Spleen (tissue), 11 donors: ENCODE results near the gene TRMT1. TPM values are rescaled to one million over a fixed set of nuclear protein-coding genes. Genes with fewer than 3 reads are reported as not detected.

Source experiments
- DNase-seq: peaks from one replicate; pipeline ENCODE4 v3.0.0-alpha.2; 2020
- H3K27ac ChIP-seq, 8 donors: fragments of 200-600 bp; sonication (generic) in 7 of 8; 1 replicate in 4 of 8; 2 replicates in 4 of 8; pipeline versions ENCODE4 v1.5.0 to v1.8.0; 2016 to 2021; ENCODE audit warnings: inconsistent platforms in 4 of 8, mild to moderate bottlenecking in 4 of 8, moderate library complexity in 1 of 8
- H3K27me3 ChIP-seq, 7 donors: fragments of 200-600 bp; sonication (generic) in 6 of 7; replicated peaks in 1 of 7; 1 replicate in 4 of 7; 2 replicates in 3 of 7; pipeline versions ENCODE4 v1.5.0 to v1.8.0; 2016 to 2021; ENCODE audit warnings: inconsistent platforms in 3 of 7, mild to moderate bottlenecking in 1 of 7
- H3K36me3 ChIP-seq, 6 donors: fragments of 200-600 bp; sonication (generic) in 5 of 6; 1 replicate in 4 of 6; 2 replicates in 2 of 6; pipeline versions ENCODE4 v1.5.0 to v1.8.0; 2016 to 2021; ENCODE audit warnings: inconsistent platforms in 2 of 6
- H3K4me1 ChIP-seq, 6 donors: fragments of 200-600 bp; sonication (generic) in 5 of 6; 1 replicate in 3 of 6; 2 replicates in 3 of 6; pipeline versions ENCODE4 v1.5.0 to v1.8.0; 2016 to 2021; ENCODE audit warnings: inconsistent platforms in 3 of 6
- H3K4me3 ChIP-seq, 8 donors: fragments of 200-600 bp; sonication (generic) in 7 of 8; 1 replicate in 4 of 8; 2 replicates in 4 of 8; pipeline versions ENCODE4 v1.5.0 to v1.8.0; 2016 to 2021; ENCODE audit warnings: inconsistent platforms in 4 of 8, mild to moderate bottlenecking in 4 of 8, moderate library complexity in 2 of 8
- H3K9me3 ChIP-seq, 8 donors: fragments of 200-600 bp; sonication (generic) in 7 of 8; 1 replicate in 4 of 8; 2 replicates in 4 of 8; pipeline versions ENCODE4 v1.5.0 to v1.8.0; 2016 to 2021; ENCODE audit warnings: inconsistent platforms in 4 of 8
- POLR2A ChIP-seq, 3 donors: fragments of 450-650 bp; IDR thresholded peaks; one replicate each; pipeline ENCODE4 v1.5.1; 2017; ENCODE audit warnings: antibody characterized with exemption in 3 of 3, mild to moderate bottlenecking in 1 of 3
- POLR2AphosphoS5 ChIP-seq, 3 donors: sonication (generic); formaldehyde crosslinking; IDR thresholded peaks; one replicate each; pipeline ENCODE4 v1.5.1; 2017; ENCODE audit warnings: antibody characterized with exemption in 3 of 3
- WGBS, 5 donors: extraction: QIAGEN DNeasy Blood & Tissue Kit in 3 of 5; methylation state at CpG; one replicate each; pipeline versions ENCODE4 v1.1.5 to v1.1.7; 2013 to 2018; 5-methylcytosine and 5-hydroxymethylcytosine counted together
- intact Hi-C: fragments of 100-400 bp; cut with DNase I; formaldehyde crosslinking; loops from one replicate; pipeline ENCODE4 v1.15.0; 2023; ENCODE audit warnings: low total_unique reads
- polyA plus RNA-seq, 3 donors: library from polyadenylated mRNA; stranded (reverse); fragments of 200-250 nt; gene quantifications; one replicate each; pipeline ENCODE4 v1.2.1, GENCODE V29; 2013
- total RNA-seq, 7 donors: library from RNA; depleted of rRNA in 3 of 7; stranded (reverse); fragments of >200 nt in 3 of 7; fragmentation: NEBNext Ultra II Directional in 4 of 7; extraction: Animal tissue kit (Norgen Biotek cat#: 25700) in 4 of 7; gene quantifications; one replicate each; pipeline versions ENCODE4 v1.1.0 to v1.2.1, GENCODE V29; 2016 to 2021
- TF ChIP-seq, protein P1 (sequence below), 11 experiments: fragments of 200-600 bp in 7 of 11; fragments of 450-650 bp in 4 of 11; sonication (generic) in 4 of 11; IDR thresholded peaks in 8 of 11; conservative IDR thresholded peaks in 3 of 11; 1 replicate in 7 of 11; 2 replicates in 4 of 11; pipeline versions ENCODE4 v1.4.0 to v1.8.0; 2016 to 2021; ENCODE audit warnings: antibody characterized with exemption in 11 of 11, inconsistent platforms in 4 of 11, mild to moderate bottlenecking in 1 of 11
- donor health status: healthy with polysubstance abuse.
- donor health status: DM: no; HTN: no; CAD: no; lungs with moderate emphysema.
- donor health status: DM: no; HTN: no; CAD: no.
- donor health status: Bipolar disorder and iron deficiency.
- donor health status: healthy.
- donor health status: DM: no; HTN: no; CAD: no.
- donor health status: DM: yes; HTN: yes; CAD: no.

Gene TRMT1
- total and polyA plus RNA-seq, 10 donors = 27.7 to 109 (median 47.3) TPM

DNA sequence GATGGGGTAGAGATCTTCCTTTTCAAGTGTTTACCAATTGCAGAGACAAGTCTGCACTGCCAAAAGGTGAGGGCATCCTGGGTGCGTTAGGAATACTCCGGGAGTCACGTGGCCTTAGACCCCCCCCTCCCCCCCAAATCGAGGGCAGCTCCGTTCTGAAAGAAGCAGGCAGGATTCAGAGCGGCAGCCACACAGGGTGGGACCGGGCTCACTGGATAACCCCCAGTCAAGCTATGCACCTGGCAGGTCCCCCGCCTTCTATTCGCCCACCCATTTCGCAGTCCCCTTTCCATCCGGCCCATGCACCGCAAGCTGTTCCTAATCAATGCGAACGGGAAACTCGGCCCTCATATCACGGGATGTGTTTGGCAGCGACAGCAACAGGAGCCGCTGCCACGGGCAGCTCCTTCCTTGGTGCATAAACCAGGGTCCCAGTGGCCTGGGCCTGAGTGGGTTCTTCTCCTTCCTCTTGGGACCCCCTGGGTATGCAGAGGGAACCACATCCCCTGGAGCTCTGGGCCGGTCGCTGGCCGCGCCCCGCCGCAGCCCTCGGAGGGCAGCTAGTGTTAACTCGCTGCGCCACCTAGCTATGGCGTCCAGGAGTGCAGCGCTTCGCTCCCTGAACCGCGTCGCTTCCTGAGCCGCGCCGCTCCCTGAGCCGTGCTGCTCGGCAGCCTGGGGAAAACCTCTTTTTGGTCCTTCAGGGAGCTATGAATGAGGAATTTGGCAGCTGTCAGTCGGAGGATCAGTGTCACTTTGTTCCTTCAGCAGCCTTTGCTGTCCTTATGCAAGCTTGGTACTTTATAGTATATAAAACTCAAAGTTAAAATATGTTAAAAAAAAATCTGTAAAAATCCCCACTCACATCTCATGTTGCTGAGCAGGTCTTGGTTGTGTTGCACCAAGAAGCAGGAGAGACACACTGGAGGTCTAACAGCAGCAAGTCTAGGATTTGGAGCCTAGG is 55.3 kb downstream of the TRMT1 start:
- intact Hi-C loops = loop anchor here (5.0 kb wide), 1 partner anchor 84 kb away; no protein-coding TSS in a partner anchor
- Histone ChIP-seq H3K36me3 (no peaks in the 10 kb centered on the region), H3K9me3 (no peaks in the 10 kb centered on the region), H3K27me3 (peaks cover 0 to 27% (median 0%) of the 10 kb centered on the region in 7 donors), H3K4me3 (peak overlapping the region; percentile 18 to 73 (median 44)), H3K4me1 (peaks cover 8 to 49% (median 24%) of the 10 kb centered on the region in 6 donors), H3K27ac (peak overlapping the region in 4 of 8 donors; percentile 30 to 52 (median 42))
- TF ChIP-seq POLR2A (IDR thresholded peaks at IDR 0.05) = no peak
- peak; percentile 47 to 75 (median 74) for TF ChIP-seq POLR2AphosphoS5 (IDR thresholded peaks at IDR 0.05)
- TF ChIP-seq, protein P1, sequence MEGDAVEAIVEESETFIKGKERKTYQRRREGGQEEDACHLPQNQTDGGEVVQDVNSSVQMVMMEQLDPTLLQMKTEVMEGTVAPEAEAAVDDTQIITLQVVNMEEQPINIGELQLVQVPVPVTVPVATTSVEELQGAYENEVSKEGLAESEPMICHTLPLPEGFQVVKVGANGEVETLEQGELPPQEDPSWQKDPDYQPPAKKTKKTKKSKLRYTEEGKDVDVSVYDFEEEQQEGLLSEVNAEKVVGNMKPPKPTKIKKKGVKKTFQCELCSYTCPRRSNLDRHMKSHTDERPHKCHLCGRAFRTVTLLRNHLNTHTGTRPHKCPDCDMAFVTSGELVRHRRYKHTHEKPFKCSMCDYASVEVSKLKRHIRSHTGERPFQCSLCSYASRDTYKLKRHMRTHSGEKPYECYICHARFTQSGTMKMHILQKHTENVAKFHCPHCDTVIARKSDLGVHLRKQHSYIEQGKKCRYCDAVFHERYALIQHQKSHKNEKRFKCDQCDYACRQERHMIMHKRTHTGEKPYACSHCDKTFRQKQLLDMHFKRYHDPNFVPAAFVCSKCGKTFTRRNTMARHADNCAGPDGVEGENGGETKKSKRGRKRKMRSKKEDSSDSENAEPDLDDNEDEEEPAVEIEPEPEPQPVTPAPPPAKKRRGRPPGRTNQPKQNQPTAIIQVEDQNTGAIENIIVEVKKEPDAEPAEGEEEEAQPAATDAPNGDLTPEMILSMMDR (IDR thresholded peaks at IDR 0.05 in 8 of 11, conservative IDR thresholded peaks at IDR 0.05 in 3 of 11) = peak; percentile 90 to 99 (median 97)
- WGBS, 5 donors = 0 to 6% (median 1%) methylated on average over 23 to 40 of the region's 40 CpGs
- peak; percentile 95 for DNase-seq

DNA sequence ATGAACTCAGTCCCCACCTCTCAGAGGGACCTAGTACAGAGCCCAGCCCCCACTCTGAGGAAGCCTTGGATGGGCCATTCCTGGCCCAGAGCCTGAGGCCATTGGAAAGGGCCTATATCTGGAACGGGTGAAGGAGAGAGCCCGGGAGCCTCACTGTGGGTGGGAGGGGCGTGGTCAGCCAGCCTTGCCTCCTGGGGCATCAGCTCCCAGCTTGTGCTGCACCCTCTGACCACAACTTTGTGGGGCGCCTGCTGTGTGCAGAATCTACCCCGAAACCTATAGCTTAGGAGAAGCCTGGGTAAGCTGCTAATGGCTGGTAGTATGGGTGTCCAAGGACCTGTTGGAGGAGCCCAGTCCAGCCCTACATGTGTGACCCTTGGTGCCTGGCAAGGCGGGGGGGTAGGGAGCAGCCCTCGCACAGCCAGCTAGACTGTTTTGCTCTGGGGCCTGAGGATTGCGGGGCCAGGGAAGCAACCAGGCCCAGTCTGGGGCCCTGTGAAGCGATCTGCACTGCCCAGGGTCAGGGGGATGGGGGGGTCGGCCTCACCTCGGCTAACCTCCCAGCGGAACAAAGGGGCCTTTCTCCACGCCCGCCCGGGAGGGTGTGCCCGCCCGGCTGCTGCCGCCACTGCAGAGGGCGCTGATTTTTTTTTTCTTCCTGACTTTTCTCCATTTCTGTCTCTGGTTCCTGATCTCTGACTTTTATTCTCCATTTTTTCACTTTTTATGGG is 56.1 kb downstream of the TRMT1 start:
- peak overlapping the region in 5 of 8 donors; percentile 5 to 52 (median 30) for H3K27ac ChIP-seq
- peak overlapping the region in 5 of 8 donors; percentile 36 to 73 (median 46) for H3K4me3 ChIP-seq
- H3K36me3 ChIP-seq = no peaks in the 10 kb centered on the region
- intact Hi-C loops = loop anchor here (5.0 kb wide), 1 partner anchor 83 kb away; no protein-coding TSS in a partner anchor
- 32 to 47% (median 37%) methylated on average over 16 to 19 of the region's 19 CpGs for WGBS, 5 donors
- no peak for DNase-seq
- TF ChIP-seq POLR2A (IDR thresholded peaks at IDR 0.05) (no peak), POLR2AphosphoS5 (IDR thresholded peaks at IDR 0.05) (no peak)
- TF ChIP-seq, protein P1 (IDR thresholded peaks at IDR 0.05 in 8 of 11, conservative IDR thresholded peaks at IDR 0.05 in 3 of 11) = no peak
- H3K4me1 ChIP-seq = peaks cover 8 to 57% (median 30%) of the 10 kb centered on the region in 6 donors
- H3K9me3 ChIP-seq = no peaks in the 10 kb centered on the region
- H3K27me3 ChIP-seq = peaks cover 0 to 27% (median 0%) of the 10 kb centered on the region in 7 donors

DNA sequence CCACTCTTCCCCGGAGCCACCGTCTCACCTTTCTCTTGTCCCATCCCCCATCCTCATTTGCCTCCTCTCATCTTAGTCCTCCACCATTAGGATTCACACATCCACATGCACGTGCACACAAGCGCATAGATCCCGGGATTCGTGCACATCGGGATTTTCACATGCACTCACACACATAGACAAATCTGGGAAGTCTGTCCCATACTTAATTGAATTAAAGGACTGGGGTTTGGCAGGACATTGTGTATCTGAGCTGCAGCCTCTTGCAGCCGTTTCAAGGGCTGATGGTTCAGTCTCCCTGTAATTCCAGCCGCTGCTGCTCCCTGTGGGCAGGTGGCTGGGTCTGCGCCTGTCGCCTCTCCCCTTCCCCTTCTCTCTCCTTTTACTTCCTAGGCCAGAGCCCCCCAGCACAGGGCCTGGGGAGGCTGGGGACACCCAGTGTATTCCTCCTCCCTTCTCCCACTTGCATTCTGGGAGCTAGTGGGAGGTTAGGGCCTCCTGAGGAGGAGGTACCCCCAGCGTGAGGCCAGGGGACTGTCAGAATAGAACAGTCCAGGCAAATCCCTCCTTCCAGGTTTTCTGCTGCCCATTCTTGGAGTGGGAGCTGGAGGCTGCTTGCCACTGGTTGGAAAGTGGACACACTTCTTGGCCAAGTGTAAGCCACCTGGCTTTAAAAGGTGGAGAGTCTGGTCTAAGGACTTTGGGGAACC is 57.4 kb downstream of the TRMT1 start:
- intact Hi-C loops = no loop called here
- peaks cover 8 to 70% (median 36%) of the 10 kb centered on the region in 6 donors for H3K4me1 ChIP-seq
- no peak for DNase-seq

More for the DNA sequence above, 57.4 kb downstream of the TRMT1 start:
- Histone ChIP-seq H3K27me3 (peaks cover 0 to 27% (median 0%) of the 10 kb centered on the region in 7 donors), H3K36me3 (no peaks in the 10 kb centered on the region), H3K4me3 (no peak overlapping the region), H3K9me3 (no peaks in the 10 kb centered on the region), H3K27ac (no peak overlapping the region)
- no peak for TF ChIP-seq POLR2AphosphoS5 (IDR thresholded peaks at IDR 0.05)
- no peak for TF ChIP-seq POLR2A (IDR thresholded peaks at IDR 0.05)
- TF ChIP-seq, protein P1 (IDR thresholded peaks at IDR 0.05 in 8 of 11, conservative IDR thresholded peaks at IDR 0.05 in 3 of 11) = no peak
- 86 to 95% (median 93%) methylated on average over 12 of the region's 12 CpGs for WGBS, 5 donors
